Measurements from ENCODE around the gene SP3.
A peak's percentile ranks its signal among the peaks of the same experiment; 100 is the strongest.

SP3 gene

DNA sequence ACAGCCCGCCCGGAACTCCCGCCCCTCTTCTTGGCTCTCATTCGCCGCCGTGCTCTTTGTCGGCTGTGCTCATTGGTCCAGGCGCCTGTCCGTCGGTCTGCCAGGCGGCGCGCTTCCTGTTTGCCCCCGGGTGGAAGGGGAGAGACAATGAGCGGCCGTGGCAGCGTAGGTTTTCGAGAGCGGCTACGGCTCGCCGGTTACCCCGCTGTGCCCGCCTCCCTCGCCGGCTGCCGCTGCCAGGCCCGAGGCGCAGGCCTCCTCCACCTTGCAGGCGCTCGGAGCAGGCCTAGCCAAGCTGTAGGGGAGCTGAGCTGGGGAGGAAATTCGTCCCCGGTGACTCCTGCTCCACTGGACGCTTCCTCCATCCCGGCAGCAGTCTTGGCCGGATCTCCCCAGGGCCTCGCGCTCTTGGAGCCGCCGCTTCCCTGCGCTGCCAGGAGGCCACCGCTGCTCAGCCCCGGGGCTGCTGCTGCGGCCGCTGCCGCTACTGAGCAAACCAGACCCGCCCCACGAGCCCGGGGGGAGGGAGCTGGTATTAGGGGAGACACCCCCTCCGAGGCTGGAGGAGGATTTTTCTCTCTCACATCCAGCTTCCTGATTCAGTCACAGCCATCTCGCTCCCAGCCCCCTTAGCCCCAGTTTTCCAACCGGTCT, at the start of gene SP3:
Gene SP3, minus strand, starts transcription at position 2 of the 654 bp plus-strand sequence. CDS start 202 bp downstream, outside the sequence.
- peak within 1 kb of the TSS; percentile 92 for H3K9ac ChIP-seq (ENCODE audit: low read length)
- H3K4me1 ChIP-seq (ENCODE audit: control insufficient read depth, insufficient read depth, low read length), result peaks cover 9% of the 10 kb centered on the region
- H3K36me3 ChIP-seq (ENCODE audit: control insufficient read depth, insufficient read depth, low read length), result no peaks in the 10 kb centered on the region
- no peaks in the 10 kb centered on the region for H3K27me3 ChIP-seq (ENCODE audit: control insufficient read depth, insufficient read depth, low read length)
- H3K4me3 ChIP-seq (ENCODE audit: low read length), result peak within 1 kb of the TSS; percentile 76
- no peaks in the 10 kb centered on the region for H3K9me3 ChIP-seq (ENCODE audit: control insufficient read depth, low read length)

- Histone ChIP-seq H3K9me3 (ENCODE audit: control insufficient read depth, low read length) (no peaks in the 10 kb centered on the region), H3K9ac (ENCODE audit: low read length) (no peak overlapping the region), H3K36me3 (ENCODE audit: control insufficient read depth, insufficient read depth, low read length) (no peaks in the 10 kb centered on the region), H3K27me3 (ENCODE audit: control insufficient read depth, insufficient read depth, low read length) (no peaks in the 10 kb centered on the region), H3K4me1 (ENCODE audit: control insufficient read depth, insufficient read depth, low read length) (peaks cover 11% of the 10 kb centered on the region), H3K4me3 (ENCODE audit: low read length) (no peak overlapping the region)
Observed at GRCh38 chr2:174014699-174015070, 49.5 kb upstream of the SP3 start.

- no peaks in the 10 kb centered on the region for H3K9me3 ChIP-seq (ENCODE audit: control insufficient read depth, low read length)
- no peak overlapping the region for H3K9ac ChIP-seq (ENCODE audit: low read length)
- H3K36me3 ChIP-seq (ENCODE audit: control insufficient read depth, insufficient read depth, low read length), result no peaks in the 10 kb centered on the region
- no peak overlapping the region for H3K4me3 ChIP-seq (ENCODE audit: low read length)
- H3K27me3 ChIP-seq (ENCODE audit: control insufficient read depth, insufficient read depth, low read length), result no peaks in the 10 kb centered on the region
- H3K4me1 ChIP-seq (ENCODE audit: control insufficient read depth, insufficient read depth, low read length), result peaks cover 11% of the 10 kb centered on the region
Observed at GRCh38 chr2:174014011-174014698, 49.0 kb upstream of the SP3 start.

- H3K4me3 ChIP-seq (ENCODE audit: low read length), result peak overlapping the region; percentile 3
- H3K27me3 ChIP-seq (ENCODE audit: control insufficient read depth, insufficient read depth, low read length), result no peaks in the 10 kb centered on the region
- H3K36me3 ChIP-seq (ENCODE audit: control insufficient read depth, insufficient read depth, low read length), result no peaks in the 10 kb centered on the region
- no peaks in the 10 kb centered on the region for H3K9me3 ChIP-seq (ENCODE audit: control insufficient read depth, low read length)
- H3K9ac ChIP-seq (ENCODE audit: low read length), result peak overlapping the region; percentile 80
- peaks cover 11% of the 10 kb centered on the region for H3K4me1 ChIP-seq (ENCODE audit: control insufficient read depth, insufficient read depth, low read length)
Observed at GRCh38 chr2:174013315-174013751, 48.2 kb upstream of the SP3 start.

DNA sequence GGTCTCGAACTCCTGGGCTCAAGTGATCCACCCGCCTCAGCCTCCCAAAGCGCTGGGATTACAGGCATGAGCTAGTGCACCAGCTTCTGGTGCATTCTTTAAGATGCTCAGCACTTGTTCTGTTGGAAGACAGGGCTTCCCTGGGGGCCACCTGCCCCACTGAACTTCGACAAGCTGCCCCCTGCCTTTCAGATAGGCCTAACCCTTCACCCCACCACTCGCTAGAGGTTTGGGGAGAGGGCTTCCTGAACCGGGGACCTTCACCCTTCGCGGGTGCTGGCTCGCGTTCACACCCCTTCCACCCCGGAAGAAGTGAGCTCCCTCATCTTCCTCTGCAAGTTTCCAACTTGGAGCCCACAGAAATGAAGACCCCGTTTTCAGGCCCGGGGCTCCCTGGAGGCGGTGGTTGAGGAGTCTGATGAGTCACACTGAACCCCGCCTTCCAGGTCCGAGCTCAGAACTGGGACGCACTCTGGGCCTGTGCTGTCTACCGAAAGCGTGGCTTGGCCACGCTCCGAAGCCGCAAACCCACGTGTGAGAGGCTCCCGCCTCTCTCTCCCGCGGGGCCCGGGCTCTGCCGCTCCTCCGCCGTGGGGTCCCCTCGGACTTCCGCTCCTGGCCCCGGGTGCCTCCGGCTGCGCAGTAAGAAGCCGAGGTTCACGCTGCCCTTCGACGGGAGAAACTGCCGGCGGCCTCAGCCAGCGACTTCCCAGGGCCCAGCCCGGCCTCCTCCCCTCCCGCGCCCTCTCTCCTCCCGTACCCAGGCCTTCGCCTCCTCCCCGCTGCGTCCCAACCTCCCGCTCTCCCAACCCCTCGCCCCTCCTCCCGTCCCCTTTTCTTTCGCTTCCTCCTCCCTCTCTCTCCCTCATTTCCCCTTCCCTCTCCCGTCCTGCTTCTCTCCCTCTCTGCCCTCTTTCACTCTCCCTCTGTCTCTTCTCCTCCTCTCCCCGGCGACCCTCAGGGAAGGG, 47.5 kb upstream of the SP3 start:
- Histone ChIP-seq H3K9me3 (ENCODE audit: control insufficient read depth, low read length) (no peaks in the 10 kb centered on the region), H3K36me3 (ENCODE audit: control insufficient read depth, insufficient read depth, low read length) (no peaks in the 10 kb centered on the region), H3K9ac (ENCODE audit: low read length) (peak overlapping the region; percentile 80), H3K4me3 (ENCODE audit: low read length) (peak overlapping the region; percentile 3), H3K4me1 (ENCODE audit: control insufficient read depth, insufficient read depth, low read length) (peaks cover 11% of the 10 kb centered on the region), H3K27me3 (ENCODE audit: control insufficient read depth, insufficient read depth, low read length) (no peaks in the 10 kb centered on the region)

DNA sequence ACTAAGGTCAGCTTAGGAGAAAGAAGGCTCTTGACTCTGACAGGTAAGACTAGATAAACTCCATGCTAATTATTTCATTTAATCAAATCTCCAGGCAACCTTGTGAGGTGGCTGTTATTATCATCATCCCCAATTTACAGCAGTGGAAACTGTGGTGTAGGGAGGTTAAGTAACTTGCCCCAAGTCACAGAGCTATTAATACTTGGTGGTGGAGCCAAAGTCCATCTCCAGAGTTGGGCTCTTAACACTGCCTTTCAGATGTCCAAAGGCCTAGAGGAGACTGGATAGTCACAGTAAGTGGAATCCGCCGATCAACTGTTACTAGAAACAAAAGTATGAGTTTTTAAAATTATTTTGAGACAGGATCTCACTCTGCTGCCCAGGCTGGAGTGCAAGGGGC, 46.6 kb upstream of the SP3 start:
- no peak overlapping the region for H3K4me3 ChIP-seq (ENCODE audit: low read length)

GRCh38 chr2:174011173-174011572, 46.0 kb upstream of the SP3 start:
- Histone ChIP-seq H3K4me3 (ENCODE audit: low read length) (no peak overlapping the region), H3K9me3 (ENCODE audit: control insufficient read depth, low read length) (no peaks in the 10 kb centered on the region), H3K36me3 (ENCODE audit: control insufficient read depth, insufficient read depth, low read length) (no peaks in the 10 kb centered on the region), H3K4me1 (ENCODE audit: control insufficient read depth, insufficient read depth, low read length) (peaks cover 11% of the 10 kb centered on the region), H3K9ac (ENCODE audit: low read length) (no peak overlapping the region), H3K27me3 (ENCODE audit: control insufficient read depth, insufficient read depth, low read length) (no peaks in the 10 kb centered on the region)

More for the DNA sequence above, 46.6 kb upstream of the SP3 start:
- Histone ChIP-seq H3K9ac (ENCODE audit: low read length) (no peak overlapping the region), H3K27me3 (ENCODE audit: control insufficient read depth, insufficient read depth, low read length) (no peaks in the 10 kb centered on the region), H3K9me3 (ENCODE audit: control insufficient read depth, low read length) (no peaks in the 10 kb centered on the region), H3K4me1 (ENCODE audit: control insufficient read depth, insufficient read depth, low read length) (peaks cover 11% of the 10 kb centered on the region), H3K36me3 (ENCODE audit: control insufficient read depth, insufficient read depth, low read length) (no peaks in the 10 kb centered on the region)

GRCh38 chr2:174009488-174010223, 44.5 kb upstream of the SP3 start:
- Histone ChIP-seq H3K4me1 (ENCODE audit: control insufficient read depth, insufficient read depth, low read length) (peaks cover 11% of the 10 kb centered on the region), H3K9ac (ENCODE audit: low read length) (no peak overlapping the region), H3K36me3 (ENCODE audit: control insufficient read depth, insufficient read depth, low read length) (no peaks in the 10 kb centered on the region), H3K27me3 (ENCODE audit: control insufficient read depth, insufficient read depth, low read length) (no peaks in the 10 kb centered on the region), H3K9me3 (ENCODE audit: control insufficient read depth, low read length) (no peaks in the 10 kb centered on the region), H3K4me3 (ENCODE audit: low read length) (no peak overlapping the region)

DNA sequence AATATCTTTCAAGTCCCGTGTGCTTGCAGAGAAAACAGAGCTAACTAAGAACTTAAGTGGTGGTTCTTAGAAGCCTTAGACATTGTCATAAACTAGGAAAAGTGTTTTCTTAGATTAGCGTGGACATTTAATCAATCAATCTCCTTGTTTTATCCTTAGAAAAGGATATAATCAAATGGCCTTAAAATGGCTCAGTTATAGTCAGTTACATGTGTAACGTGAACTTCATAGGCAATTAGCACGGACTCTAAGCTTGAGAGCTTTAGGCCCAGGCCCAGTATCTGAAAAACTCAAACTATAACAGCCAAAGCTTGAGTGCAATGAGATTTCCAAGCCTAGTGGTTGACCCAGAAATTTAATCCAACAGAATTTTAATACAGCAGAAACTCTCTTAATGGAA, 43.5 kb upstream of the SP3 start:
- Histone ChIP-seq H3K4me3 (ENCODE audit: low read length) (no peak overlapping the region), H3K4me1 (ENCODE audit: control insufficient read depth, insufficient read depth, low read length) (peaks cover 11% of the 10 kb centered on the region), H3K9ac (ENCODE audit: low read length) (no peak overlapping the region), H3K27me3 (ENCODE audit: control insufficient read depth, insufficient read depth, low read length) (no peaks in the 10 kb centered on the region), H3K9me3 (ENCODE audit: control insufficient read depth, low read length) (no peaks in the 10 kb centered on the region), H3K36me3 (ENCODE audit: control insufficient read depth, insufficient read depth, low read length) (no peaks in the 10 kb centered on the region)

GRCh38 chr2:174007010-174007409, 41.8 kb upstream of the SP3 start:
- Histone ChIP-seq H3K9ac (ENCODE audit: low read length) (no peak overlapping the region), H3K4me3 (ENCODE audit: low read length) (no peak overlapping the region), H3K9me3 (ENCODE audit: control insufficient read depth, low read length) (no peaks in the 10 kb centered on the region), H3K36me3 (ENCODE audit: control insufficient read depth, insufficient read depth, low read length) (no peaks in the 10 kb centered on the region), H3K4me1 (ENCODE audit: control insufficient read depth, insufficient read depth, low read length) (peaks cover 3% of the 10 kb centered on the region), H3K27me3 (ENCODE audit: control insufficient read depth, insufficient read depth, low read length) (no peaks in the 10 kb centered on the region)

DNA sequence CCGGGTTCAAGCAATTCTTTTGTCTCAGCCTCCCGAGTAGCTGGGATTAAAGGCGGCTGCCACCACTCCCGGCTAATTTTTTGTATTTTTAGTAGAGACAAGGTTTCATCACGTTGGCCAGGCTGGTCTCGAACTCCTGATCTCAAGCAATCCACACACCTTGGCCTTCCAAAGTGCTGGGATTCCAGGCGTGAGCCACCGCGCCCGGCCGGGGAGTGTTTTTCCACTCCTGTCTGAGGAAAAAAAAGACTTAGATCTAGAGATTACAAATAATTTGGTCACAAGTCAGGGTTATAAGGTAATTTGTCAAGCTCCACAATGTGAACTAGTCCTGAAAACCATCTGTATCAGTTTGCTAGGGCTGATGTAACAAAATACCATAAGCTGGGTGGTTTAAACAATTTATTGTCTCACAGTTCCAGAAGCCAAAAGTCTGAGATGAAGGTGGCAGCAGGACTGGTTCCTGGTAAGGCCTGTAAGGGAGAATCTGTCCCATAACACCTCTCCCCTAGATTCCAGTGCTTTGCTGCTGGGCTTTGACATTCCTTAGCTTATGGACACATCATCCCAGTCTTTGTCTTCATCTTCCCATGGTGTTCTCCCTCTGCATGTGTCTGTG, 40.7 kb upstream of the SP3 start:
- H3K9ac ChIP-seq (ENCODE audit: low read length), result no peak overlapping the region
- no peaks in the 10 kb centered on the region for H3K9me3 ChIP-seq (ENCODE audit: control insufficient read depth, low read length)
- no peak overlapping the region for H3K4me3 ChIP-seq (ENCODE audit: low read length)
- no peaks in the 10 kb centered on the region for H3K4me1 ChIP-seq (ENCODE audit: control insufficient read depth, insufficient read depth, low read length)
- no peaks in the 10 kb centered on the region for H3K36me3 ChIP-seq (ENCODE audit: control insufficient read depth, insufficient read depth, low read length)
- H3K27me3 ChIP-seq (ENCODE audit: control insufficient read depth, insufficient read depth, low read length), result no peaks in the 10 kb centered on the region
